Measurements from ENCODE around the gene DLG1.
"Not testable (repeated sequence)": the region's sequence is repeated elsewhere in the genome, so short reads cannot be mapped to it uniquely, and the experiment has no call there.

Gene DLG1

DNA sequence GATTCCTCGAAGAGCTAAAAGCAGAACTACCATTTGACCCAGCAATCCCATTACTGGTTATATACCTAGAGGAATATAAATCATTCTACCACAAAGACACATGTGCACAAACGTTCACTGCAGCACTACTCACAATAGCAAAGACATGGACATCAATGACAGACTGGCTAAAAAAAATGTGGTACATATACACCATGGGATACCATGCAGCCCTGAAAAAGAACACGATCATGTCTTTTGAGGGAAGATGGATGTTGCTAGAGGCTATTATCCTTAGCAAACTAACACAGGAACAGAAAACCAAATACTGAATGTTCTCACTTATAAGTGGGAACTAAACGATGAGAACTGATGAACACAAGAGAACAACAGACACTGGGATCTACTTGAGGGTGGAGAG is 86.7 kb downstream of the DLG1 start:
- DNase-seq (ENCODE audit: low read depth in 2 of 2): not testable (repeated sequence)

DNA sequence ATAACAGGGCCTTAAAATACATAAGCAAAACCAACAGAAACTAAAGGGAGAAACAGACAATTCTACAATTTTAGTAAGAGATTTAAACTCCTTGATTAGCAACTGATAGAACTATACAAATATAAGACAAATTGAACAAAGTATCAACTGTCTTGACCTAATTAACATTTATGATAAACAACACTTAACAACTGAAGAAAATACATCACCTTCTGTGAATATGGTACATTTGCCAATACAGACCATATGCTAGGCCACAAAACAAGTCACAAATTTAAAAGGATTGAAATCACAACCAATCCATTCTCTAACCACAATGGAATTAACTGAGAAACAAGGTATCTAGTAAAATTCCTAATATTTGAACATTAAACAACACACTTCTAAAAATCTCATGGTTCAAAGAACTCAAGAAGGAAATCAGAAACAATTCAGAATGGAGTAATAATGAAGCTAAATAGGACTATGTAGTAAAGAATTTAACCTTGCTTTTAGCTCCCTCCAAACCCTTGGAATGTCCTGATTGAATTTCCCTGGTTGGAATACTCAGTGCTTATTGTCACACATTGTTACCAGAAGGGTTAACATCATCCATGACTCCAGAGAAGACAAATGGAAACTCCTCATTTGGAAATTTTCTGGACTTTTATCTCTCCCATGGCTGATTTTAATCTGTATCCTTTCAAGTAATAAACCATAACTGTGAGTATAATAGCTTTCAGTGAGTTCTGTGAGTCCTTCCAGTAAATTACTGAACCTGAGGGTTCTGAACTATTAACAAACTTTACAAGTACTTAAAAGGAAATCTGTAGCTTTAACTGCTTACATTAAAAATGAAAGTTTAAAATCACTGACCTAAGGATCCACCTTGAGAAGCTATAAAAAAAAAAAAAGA is 88.8 kb downstream of the DLG1 start:
- no peak for DNase-seq (ENCODE audit: low read depth in 2 of 2)

DNA sequence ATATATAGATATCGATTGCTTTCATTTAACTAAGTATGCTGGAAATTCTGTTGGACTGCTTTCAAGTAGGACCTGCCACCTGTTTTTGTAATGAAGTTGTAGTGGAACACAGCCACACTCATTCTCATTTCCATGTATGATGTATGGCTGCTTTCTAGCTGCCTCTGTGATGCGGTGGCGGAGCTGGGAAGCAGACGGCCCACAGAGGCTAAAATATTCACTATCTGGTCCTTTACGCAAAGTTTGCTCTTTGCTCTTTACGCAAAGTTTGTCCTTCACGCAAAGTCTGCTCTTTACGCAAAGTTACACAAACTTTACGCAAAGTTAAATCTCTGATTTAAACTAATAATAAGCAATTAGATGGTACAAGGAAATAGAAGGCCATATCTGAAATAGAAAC is 91.5 kb downstream of the DLG1 start:
- no peak for DNase-seq (ENCODE audit: low read depth in 2 of 2)

DNA sequence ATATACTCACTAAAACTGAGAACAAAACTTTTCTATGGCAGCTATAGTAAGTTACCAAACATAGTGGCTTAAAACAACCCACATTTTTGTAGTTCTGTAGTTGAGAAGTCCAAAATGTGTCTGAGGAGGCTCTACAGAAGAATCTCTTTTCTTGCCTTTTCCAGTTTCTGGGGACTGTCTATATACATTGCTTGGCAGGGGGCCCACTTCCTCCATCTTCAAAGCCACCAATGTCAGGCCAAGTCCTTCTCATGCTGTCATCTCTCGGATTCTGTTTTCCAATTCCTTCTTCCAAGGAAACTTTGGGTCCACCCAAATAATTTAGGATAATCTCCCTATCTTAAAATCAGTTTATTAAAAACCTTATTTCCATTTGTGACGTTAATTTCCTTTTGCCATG is 92.7 kb downstream of the DLG1 start:
- no peak for DNase-seq (ENCODE audit: low read depth in 2 of 2)

DNA sequence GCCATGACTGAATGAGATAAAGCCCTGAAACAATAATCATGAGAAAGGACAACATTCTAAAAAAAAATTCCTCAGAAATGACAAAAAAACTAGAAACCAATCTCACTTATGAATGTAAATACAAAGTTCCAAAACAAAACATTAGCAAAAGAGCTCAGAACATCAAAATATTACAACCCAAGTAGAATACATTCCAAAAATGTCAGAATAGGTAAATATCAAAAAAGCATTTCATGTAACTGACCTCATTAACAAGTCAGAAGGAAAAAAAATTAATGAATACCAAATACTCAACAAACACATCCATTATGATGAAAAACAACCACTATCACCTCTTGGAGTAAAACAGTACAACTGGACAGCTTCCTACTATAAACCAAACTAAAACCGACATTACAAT is 93.1 kb downstream of the DLG1 start:
- DNase-seq (ENCODE audit: low read depth in 2 of 2): no peak

DNA sequence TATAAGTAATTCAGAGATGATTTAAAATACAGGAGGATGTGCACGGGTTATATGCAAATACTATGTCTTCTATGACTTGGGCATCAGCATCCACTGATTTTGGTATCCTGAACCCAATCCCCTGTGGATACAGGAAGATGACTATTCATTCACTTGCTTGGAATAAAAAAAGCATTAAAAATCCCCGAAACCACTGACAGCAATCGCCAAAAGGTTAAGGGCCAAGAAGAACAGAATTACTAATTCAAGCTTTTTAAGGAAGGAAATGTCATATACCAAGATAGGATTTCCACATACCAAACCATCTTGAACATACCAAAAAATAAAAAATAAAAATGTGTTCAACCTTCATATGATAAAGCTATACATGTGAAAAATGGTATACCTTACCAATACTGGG is 93.7 kb downstream of the DLG1 start:
- DNase-seq (ENCODE audit: low read depth in 2 of 2): no peak

DNA sequence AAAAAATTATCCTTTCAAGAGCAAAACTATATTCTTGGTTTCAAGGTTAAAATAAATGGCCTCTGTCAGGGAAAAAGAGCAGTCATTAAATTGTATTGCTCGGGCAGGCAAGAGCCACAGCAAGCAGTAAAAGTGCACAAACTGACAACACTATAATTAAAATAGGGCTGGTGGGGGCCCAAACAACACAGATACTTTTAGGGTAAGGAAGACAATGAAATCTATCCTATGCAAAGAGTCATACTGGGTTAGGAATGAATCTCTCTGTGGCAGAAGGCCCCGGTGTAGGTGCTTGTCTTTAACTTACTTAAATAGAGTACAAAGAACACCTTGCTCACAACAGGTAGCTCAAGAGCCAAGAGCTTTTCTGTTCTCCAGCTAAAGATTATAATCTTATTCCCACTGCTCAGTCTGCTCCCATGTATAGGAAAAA is 94.7 kb downstream of the DLG1 start:
- no peak for DNase-seq (ENCODE audit: low read depth in 2 of 2)

DNA sequence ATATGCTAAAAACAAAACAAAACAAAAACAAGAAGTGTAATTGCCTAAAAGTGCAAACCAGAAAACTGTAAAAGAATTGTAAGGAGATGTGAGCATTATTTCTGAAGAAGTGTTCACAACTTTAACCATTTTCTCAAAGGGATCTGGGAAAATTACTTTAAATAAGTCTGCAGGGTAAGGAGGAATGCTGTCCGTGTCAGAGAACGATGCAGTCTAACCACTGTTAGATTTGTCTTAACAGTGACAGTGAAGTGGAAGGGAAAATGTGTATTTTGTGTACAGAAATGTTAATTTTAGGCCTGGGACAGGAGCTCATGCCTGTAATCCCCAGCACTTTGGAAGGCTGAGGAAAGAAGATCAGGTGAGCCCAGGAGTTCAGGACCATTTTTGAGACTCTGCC is 95.7 kb downstream of the DLG1 start:
- no peak for DNase-seq (ENCODE audit: low read depth in 2 of 2)

DNA sequence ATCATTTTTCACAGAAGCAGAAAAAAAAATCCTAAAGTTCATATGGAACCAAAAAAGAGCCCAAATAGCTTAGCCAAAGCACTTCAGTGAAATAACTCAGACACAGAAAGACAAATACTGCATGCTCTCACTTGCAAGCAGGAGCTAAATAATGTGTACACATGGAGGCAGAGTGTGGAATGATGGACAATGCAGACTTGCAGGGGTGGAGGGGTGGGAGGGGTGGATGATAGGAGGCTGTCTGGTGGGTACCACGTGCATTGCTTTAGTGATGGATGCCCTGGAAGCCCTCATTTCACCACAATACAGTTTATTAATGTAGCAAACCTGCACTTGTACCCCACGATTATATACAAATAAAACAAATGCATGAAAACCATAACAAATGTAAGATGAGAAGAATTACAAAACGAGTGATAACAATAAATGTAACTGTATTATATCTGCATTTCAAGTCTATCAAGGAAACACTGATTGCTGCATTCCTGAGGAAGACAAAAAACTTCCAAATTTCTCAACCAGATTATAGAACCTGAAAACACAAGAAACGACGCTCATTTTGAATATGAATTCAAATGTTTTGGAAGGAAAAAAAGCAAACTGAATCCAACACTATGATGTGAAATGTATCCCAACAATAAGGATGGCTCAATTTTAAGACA is 96.5 kb downstream of the DLG1 start:
- DNase-seq (ENCODE audit: low read depth in 2 of 2): no peak

DNA sequence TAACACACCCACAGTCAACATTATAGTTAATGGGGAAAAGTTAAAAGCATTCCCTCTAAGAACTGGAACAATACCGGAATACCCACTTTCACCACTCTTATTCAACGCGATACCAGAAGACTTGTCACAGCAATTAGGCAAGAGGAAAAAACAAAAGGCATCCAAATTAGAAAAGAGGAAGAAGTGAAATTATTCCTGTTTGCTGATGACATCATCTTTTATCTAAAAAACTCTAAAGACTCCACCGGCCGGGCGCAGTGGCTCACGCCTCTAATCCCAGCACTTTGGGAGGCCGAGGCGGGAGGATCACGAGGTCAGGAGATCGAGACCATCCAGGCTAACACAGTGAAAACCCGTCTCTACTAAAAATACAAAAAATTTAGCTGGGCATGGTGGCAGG is 97.6 kb downstream of the DLG1 start:
- not testable (repeated sequence) for DNase-seq (ENCODE audit: low read depth in 2 of 2)

DNA sequence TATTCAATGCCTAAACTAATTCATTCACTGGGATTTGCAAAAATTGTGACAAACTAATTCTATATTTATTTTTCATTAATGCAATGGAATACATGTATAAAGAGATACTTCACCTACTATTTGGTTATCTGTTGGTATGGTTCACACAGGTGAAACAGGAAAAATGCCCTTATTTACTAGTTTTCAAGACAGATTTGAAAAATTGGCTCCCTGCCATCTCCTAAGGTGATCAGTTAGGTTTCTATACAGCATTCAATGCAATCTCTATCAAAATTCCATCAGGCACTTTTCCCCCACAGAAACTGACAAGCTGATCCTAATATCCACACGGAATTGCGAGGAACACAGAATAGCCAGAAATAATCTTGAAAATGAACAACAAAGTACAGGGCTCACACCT is 101.1 kb downstream of the DLG1 start:
- DNase-seq (ENCODE audit: low read depth in 2 of 2): no peak

DNA sequence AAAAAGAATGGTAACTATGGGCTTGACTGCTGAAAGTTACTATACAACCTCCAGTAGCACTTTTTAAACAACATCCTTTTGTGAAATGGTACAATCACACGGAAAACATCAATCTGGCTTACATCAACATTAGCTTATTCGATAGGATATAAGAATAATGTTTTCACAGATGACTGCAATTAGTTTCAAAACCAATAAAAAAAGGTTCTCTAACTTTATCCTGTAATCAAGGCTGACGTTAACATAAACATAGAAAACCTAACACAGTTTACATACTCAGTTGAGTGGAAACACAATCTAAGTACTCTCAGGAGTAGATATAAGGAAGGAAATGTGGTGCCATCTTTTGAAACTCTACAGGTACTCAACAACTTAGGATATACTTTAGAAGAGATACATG is 102.2 kb downstream of the DLG1 start:
- no peak for DNase-seq (ENCODE audit: low read depth in 2 of 2)

DNA sequence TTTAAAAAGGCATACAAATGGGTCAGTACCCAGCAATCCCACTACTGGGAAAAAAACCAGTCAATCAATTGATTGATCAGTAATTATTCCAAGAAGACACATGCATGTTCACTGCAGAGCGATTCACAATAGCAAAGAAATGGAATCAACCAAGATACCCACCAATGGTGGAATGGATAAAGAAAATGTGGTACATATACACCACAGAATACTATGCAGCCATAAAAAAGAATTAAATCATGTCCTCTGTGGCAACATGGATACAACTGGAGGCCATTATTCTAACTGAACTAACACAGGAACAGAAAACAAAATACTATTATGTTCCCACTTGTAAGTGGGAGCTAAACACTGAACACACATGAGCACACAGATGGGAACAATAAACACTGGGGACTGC is 103.1 kb downstream of the DLG1 start:
- DNase-seq (ENCODE audit: low read depth in 2 of 2): no peak

DNA sequence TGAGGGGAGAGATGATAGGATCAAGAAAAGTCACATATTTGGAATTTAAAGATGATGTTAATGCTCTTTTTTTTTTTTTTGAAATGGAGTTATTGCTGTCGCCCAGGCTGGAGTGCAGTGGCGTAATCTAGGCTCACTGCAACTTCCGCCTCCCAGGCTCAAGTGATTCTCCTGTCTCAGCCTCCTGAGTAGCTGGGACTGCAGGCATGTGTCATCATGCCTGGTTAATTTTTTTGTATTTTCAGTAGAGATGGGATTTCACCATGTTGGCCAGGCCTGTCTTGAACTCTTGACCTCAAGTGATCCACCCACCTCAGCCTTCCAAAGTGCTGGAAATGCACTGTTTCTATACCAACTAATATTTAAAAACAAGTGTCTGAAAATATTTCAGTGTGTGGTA is 104.7 kb downstream of the DLG1 start:
- not testable (repeated sequence) for DNase-seq (ENCODE audit: low read depth in 2 of 2)

DNA sequence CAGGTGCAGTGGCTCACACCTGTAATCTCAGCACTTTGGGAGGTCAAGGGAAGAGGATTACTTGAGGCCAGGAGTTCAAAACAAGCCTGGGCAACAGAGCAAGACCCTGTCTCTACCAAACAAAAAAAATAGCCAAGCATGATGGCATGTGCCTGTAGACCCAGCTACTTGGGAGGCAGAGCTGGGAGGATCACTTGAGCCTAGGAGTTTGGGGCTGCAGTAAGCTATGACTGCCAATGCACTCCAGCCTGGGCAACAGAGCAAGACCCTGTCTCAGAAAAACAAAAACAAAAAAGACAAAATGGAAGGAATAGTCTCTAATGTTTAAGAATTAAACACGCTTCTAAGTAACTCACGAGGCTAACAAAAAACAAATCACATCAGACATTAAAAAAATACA is 106.5 kb downstream of the DLG1 start:
- DNase-seq (ENCODE audit: low read depth in 2 of 2): no peak

DNA sequence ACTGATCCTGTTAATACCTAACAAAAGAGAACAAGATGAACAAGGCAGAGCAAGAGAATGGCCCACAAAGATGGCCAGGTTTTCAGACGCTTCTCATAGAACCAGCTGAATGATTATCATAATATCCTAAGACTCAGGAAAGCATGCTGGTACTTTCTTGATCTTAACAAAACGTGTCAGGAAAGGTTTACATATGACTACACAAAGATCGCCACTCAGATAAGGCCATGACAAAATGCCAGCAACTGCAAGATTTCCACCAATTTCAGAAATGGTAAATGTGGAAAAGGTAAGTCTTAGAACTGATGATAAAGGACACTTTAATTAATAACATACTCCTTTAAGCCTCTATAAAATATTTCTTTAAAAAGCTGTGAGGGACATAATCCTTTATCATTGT is 108.8 kb downstream of the DLG1 start:
- no peak for DNase-seq (ENCODE audit: low read depth in 2 of 2)

DNA sequence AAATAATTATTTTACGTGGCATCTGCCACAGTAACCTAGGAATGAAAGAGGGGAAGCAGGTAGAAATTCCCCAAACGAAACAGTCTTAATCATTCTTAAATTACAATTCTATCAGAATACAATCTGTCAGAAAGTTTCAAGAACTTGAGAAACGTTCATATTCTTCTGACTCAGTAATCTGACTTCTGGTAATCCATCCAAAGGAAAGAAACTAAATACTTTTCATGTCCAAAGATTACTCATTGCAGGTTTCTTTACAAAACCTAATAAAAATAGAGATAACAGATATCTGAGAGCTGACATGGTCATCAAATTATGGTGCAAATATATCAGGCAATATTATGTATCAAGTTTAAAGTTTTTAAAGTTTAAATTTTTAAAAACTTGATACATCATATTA is 109.4 kb downstream of the DLG1 start:
- DNase-seq (ENCODE audit: low read depth in 2 of 2): no peak

DNA sequence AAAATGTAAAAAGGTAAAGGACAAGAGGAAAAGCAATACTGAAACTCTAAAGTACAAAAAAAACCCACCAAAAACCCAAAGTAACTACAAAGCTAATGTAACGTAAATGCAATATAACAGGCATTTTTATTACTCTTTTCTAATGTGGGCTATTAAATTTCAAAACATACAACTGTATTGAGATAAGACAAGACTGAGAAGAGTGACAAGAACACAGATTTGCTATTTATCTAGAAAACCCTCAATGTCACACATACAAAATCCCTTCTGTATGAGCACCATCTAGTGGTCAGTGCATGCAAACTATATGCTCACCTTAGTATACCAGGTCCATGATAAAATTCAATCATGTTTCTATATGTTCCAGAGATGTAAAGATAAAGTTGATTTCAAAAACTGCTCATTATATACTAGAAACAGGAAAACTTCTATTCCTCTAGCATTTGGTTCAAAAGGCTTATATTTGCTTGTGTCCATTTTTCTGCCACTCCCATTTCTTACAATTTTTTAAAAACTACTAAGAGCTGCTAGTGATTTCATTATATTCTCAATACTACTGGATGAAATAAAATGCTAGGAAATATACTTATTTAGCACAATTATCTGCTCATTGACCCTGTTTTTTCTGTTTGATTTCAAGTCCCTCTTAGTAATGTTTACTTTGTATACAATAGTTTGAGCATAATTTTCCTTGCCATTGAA is 111.4 kb downstream of the DLG1 start:
- no peak for DNase-seq (ENCODE audit: low read depth in 2 of 2)

DNA sequence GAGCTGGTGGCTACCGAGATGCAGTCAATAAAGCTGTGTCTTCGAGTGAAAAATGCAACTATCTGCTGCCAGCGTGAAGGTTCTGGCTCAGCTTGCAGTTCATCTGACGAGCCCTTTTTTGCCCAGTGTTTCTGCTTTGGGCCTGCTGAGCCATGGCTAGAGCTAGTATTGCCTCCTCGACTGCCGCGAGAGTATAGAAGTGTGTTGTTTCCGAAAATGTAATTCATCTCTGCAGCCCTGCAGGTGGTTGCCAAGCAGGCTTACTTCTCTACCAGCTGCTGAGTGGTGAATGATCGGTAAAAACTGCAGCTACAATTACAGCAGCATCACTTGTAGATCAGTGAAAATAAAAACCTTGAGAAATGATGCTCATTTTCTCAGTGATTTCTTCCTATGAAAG is 114.8 kb downstream of the DLG1 start:
- no peak for DNase-seq (ENCODE audit: low read depth in 2 of 2)

DNA sequence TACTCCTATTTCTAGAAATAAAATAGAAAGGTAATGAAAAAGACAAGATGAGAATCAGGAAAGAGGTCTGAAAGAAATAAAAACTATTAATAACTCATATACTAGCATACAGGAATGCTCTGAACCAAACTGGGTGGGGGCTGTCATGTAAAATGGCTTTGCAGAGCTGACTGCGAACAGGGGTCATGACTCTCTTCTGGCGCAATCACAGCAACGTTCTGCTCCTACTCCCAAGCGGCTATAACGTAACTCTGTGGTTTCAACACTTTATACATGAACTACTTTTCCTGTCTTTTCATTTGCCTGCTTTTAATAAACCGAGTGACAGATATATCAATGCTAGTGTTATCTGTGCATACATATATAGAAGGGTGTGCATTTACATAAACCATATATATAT is 116.7 kb downstream of the DLG1 start:
- no peak for DNase-seq (ENCODE audit: low read depth in 2 of 2)

DNA sequence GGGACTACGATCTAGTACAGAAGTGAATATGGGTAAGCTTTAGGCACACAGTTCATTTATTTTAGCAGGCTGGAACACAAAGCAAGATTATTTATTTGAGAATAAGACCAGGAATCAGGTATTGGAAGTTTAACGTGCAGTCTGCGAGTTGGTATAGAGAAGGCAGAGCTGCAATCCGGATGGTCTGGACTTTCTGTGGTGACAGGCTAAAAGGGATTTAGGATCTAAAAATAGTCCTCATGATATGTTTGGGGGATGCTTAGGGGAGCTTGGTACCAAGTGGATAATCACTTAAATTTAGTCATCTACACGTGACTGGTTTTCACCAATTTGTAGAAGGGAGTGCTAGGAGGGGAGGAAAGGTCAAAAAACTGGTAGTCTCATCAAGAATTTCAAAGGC is 119.4 kb downstream of the DLG1 start:
- no peak for DNase-seq (ENCODE audit: low read depth in 2 of 2)

DNA sequence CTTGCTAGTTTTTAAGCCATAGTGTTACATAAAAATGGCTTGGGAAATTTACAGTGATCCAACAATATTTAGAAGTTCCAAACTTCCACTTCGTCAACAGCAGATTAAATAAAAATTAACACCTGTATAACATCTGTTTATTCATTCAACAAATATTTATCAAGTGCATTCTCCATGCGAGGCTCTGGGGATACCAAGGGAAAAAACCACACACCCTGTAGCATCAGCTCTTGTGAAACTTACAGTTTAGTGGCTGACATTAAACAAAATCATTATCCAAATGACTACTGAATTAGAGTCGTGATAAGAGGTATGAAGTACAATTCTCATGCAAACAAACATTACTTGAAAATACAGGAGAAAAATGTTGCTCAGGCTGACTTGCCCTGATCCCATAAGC is 122.9 kb downstream of the DLG1 start:
- no peak for DNase-seq (ENCODE audit: low read depth in 2 of 2)

DNA sequence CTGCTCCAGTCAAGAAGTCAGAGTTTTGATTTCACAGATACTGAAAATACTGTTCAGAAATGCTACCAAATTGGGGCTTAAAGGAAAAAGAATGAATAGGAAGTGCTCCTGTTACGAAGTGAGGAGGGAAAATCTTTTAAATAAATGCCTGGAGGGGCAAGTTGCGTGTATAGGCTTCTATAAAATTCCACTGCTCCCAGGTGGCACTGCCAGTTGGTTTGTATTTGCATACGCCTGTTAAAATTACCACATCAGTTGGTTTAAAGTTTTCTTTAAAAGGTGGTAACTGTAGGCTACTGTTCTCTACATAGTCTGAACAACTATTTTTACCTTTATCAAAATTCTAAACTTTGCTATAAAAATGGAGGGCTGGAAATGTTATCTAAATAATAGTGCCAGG is 123.5 kb downstream of the DLG1 start:
- DNase-seq (ENCODE audit: low read depth in 2 of 2): no peak

All from stimulated activated CD4-positive, alpha-beta T cell treated with anti-CD3 and anti-CD28 coated beads, Interleukin-4, amount 100 ng/mL, for 48 hours (primary cell).